Peyer's patch (tissue), 4 donors: ENCODE data around the gene BZW2.

Experiments used
- POLR2A ChIP-seq, 2 donors: fragments of 450-650 bp; IDR thresholded peaks; one replicate each; pipeline ENCODE4 v1.5.1; 2017; ENCODE audit warnings: antibody characterized with exemption in 2 of 2, mild to moderate bottlenecking in 2 of 2, moderate library complexity in 2 of 2
- TF ChIP-seq, protein P1 (sequence below), 6 experiments: fragments of 450-650 bp in 4 of 6; fragments of 200-600 bp in 2 of 6; sonication (generic) in 1 of 6; IDR thresholded peaks; one replicate each; pipeline ENCODE4 v1.5.1; 2017 to 2019; ENCODE audit warnings: antibody characterized with exemption in 6 of 6, mild to moderate bottlenecking in 3 of 6, moderate library complexity in 1 of 6

DNA sequence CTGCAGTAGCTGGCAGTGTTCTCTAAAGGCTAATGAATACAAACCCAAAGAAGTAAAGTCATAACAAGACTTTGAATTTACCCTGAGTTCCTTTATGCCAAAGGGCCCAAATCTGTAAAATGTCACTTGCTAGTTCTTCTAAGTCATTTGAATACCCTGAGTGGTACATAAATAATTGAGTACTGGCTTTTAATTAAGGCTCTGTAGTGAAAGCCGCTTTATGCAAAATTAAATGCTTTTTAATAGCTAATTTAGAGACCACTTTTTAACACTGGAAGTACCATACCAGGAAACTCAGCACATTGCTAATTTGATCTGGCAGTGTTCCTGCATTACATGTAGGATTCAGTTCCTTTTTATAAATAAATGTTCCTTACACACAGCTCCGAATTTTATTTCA, 83.6 kb downstream of the BZW2 start:
- TF ChIP-seq, protein P1, sequence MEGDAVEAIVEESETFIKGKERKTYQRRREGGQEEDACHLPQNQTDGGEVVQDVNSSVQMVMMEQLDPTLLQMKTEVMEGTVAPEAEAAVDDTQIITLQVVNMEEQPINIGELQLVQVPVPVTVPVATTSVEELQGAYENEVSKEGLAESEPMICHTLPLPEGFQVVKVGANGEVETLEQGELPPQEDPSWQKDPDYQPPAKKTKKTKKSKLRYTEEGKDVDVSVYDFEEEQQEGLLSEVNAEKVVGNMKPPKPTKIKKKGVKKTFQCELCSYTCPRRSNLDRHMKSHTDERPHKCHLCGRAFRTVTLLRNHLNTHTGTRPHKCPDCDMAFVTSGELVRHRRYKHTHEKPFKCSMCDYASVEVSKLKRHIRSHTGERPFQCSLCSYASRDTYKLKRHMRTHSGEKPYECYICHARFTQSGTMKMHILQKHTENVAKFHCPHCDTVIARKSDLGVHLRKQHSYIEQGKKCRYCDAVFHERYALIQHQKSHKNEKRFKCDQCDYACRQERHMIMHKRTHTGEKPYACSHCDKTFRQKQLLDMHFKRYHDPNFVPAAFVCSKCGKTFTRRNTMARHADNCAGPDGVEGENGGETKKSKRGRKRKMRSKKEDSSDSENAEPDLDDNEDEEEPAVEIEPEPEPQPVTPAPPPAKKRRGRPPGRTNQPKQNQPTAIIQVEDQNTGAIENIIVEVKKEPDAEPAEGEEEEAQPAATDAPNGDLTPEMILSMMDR (IDR thresholded peaks at IDR 0.05) = no peak
- TF ChIP-seq POLR2A (IDR thresholded peaks at IDR 0.05) = no peak
